ENCODE results near the gene PLXND1.
"Not testable (repeated sequence)": the region's sequence is repeated elsewhere in the genome, so short reads cannot be mapped to it uniquely, and the experiment has no call there.

PLXND1 gene

DNA sequence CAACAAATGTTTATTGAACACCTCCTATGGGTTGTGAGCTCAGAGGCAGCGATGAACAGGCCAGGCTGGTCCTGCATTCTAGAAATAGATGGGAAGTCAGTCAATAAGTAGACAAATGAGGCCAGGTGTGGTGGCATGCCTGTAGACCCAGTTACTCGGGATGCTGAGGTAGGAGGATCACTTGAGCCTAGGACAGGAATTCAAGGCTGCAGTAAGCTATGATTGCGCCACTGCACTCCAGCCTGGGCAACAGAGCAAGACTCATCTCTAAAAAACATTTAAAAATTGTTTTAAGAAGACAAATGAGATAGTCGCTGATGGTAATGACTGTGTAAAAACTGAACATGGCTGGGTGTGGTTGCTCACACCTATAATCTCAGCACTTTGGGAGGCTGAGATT, 82.4 kb downstream of the PLXND1 start:
- DNase-seq (ENCODE audit: low read depth in 2 of 2) = no peak

DNA sequence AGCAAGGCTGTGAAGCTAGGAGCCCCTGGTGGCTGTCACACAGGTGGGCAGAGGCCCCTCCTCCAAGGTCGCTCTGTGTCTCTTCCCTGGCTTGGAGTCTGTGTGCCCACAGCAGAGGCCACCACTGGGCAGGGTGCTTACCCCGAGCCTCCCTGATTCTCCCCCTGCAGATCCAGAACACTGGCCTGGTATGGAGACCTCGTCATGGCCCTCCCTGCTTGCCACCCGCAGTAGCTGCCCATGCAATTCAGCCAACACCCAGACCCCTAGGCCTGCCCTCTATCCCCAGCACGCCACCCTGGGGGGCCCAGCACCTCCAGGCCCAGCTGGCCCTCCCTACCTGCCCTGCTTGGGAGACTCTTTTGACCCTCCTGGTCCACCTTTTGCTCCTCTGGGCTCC, 83.5 kb downstream of the PLXND1 start:
- no peak for DNase-seq (ENCODE audit: low read depth in 2 of 2)

DNA sequence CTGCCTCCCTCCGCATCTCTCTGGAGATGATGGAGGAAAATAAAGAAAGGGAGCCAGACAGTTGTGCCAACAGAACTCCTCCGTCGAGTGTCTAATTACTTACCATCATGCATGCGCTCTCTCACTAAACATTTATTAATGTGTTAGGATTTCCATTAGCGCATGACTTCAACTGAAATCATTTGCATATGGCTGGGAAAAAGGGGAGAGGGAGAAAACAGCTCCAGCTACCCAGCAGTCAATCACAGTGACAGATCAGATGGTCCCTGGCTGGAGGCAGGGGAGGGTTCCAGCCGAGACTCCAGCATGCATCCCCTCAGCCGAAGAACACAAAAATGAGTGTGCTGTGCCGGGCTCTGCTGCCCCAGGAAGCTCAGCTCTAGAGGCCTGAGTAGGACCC, 84.9 kb downstream of the PLXND1 start:
- DNase-seq (ENCODE audit: low read depth in 2 of 2) = no peak

- no peak for DNase-seq (ENCODE audit: low read depth in 2 of 2)
Observed at GRCh38 chr3:129520960-129521359, 85.5 kb downstream of the PLXND1 start.

GRCh38 chr3:129519896-129520715, 86.4 kb downstream of the PLXND1 start:
- DNase-seq (ENCODE audit: low read depth in 2 of 2) = no peak

- no peak for DNase-seq (ENCODE audit: low read depth in 2 of 2)
Observed at GRCh38 chr3:129519449-129519848, 87.0 kb downstream of the PLXND1 start.

- no peak for DNase-seq (ENCODE audit: low read depth in 2 of 2)
Observed at GRCh38 chr3:129518581-129518980, 87.9 kb downstream of the PLXND1 start.

DNA sequence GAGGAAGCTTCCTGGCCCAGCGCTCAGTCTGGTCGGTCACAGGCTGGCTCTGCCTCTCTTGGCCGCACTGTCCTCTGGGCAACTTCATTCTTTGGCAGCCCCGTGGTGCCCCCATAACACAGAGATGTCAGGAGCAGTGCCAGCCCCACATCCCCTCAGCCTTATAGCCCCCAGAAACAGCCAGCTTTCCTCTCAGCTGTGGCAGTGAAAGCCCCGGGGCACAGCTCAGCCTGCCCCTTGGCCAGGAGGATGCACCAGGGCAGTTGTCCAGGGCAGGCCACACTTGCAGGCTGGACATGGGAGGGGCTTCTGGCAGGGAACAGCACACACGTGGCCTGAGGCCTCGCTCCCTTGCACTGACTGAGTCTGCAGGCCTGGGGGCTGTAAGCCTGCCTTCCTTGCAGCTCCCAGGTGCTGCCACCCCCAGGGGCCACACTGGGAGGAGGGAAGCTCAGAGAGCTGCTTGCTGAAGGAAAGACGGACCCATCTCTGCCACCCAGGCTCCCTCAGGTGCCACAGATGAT, 88.4 kb downstream of the PLXND1 start:
- no peak for DNase-seq (ENCODE audit: low read depth in 2 of 2)

GRCh38 chr3:129517516-129517915, 89.0 kb downstream of the PLXND1 start:
- no peak for DNase-seq (ENCODE audit: low read depth in 2 of 2)

GRCh38 chr3:129515821-129516432, 90.5 kb downstream of the PLXND1 start:
- DNase-seq (ENCODE audit: low read depth in 2 of 2) = not testable (repeated sequence)

DNA sequence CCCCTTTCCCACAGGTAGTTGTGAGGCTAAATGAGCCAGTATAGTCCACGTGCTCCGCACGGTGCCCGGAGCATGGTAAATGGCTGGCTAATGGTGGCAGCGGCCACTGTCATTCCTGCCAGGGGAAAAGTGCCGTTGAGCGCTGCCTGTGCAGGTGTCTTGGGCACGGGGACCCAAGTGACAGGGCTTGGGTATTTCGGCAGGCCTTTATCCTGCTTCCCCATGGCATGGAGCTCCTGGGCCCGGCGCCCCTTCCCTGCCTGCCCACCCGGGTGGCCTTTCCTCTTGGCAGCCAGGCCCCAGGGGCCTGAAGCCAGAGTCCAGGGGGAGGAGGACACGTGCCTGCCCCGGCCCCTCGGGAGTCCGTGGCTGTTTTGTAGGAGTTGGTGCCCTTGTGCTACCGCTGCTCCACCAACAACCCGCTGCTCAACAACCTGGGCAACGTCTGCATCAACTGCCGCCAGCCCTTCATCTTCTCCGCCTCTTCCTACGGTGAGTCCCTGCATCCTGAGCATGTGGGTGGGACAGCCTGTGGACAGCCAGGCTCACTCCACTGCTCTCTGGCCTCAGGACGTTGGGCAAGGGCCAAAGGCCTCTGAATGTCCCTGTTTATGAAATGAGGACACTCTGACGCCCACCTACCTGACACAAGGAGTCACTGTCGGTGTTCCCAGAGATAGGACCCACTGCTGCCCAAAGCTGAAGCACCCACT, 91.2 kb downstream of the PLXND1 start:
- DNase-seq (ENCODE audit: low read depth in 2 of 2) = not testable (repeated sequence)

DNA sequence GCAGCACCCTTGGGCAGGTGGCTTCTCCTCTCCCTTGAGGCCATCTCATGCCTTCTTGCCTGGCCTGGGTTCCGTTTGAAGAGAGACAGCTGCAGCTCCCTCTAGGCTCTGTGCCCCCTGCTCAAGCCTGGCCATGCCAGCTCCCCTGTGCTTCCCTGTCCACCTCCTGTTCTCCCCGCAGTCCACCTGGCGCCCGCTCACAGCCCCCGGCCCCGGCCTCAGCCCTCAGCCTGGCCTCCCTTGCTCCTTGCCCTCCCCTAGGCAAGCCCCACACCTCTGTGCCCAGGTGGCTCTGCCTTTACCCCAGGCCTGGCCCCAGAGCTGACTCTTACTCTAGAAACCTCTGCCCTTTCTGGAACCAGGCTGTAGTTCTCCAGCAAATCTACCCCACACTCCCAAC, 91.9 kb downstream of the PLXND1 start:
- DNase-seq (ENCODE audit: low read depth in 2 of 2) = no peak

DNA sequence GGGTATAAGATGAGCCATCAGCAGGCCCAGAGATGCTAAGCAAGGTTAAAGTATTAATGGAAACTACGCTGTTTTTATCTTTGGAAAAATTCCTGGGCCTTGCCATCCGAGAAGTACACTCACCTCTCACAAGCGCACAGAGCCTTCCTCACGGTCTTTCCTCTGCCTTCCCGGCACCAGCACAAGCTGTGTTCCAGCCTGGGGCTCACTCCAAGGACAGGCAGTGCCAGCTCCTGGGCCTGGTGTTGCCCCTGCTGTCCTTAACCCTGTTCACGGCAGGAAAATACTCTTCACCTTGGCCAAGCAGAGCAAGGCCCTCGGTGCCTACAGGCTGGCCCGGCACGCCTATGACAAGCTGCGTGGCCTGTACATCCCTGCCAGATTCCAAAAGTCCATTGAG, 92.4 kb downstream of the PLXND1 start:
- DNase-seq (ENCODE audit: low read depth in 2 of 2) = no peak

DNA sequence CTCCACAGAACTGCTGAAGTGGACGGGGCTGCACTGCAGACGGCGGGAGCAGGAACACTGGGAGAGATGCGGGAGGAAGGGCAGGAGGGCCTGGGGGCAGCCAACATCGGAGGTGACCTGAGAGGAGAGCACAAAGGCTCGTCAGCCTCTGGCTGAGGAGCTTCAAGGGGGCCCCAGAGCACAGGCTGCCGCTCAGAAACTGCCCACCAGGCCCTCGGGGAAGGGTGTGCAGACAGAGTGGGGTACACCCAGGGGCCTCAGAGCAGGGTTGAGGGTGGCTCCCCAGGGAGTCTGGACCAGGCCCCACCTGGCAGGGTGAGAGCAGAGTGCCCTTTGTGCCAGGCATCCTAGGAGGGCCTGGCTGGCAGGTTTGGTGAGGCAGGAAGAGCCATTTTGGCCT, 92.8 kb downstream of the PLXND1 start:
- no peak for DNase-seq (ENCODE audit: low read depth in 2 of 2)

- no peak for DNase-seq (ENCODE audit: low read depth in 2 of 2)
Observed at GRCh38 chr3:129512595-129512994, 93.9 kb downstream of the PLXND1 start.

- no peak for DNase-seq (ENCODE audit: low read depth in 2 of 2)
Observed at GRCh38 chr3:129507181-129507831, 99.2 kb downstream of the PLXND1 start.

GRCh38 chr3:129506231-129506742, 100.2 kb downstream of the PLXND1 start:
- DNase-seq (ENCODE audit: low read depth in 2 of 2) = no peak

DNA sequence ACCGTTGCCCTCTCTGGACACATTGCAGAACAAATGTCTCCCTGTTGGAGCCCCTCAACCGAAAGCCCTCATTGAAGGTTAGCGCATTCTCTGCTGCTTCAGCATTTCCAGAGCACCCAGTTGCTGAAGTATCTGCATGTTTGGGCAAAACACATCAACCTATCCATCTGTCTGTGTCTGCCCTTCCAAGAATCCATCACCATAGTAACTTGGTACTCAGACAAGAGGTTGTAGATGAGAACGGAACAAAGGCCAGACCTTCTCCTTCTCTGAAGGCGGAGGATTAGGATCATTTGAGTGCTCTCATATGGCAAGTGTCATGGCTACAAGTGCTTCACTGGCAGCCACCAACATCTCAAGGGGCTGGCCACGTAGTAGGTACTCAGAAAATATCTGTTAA, 101.1 kb downstream of the PLXND1 start:
- no peak for DNase-seq (ENCODE audit: low read depth in 2 of 2)
